NOMO-1 (cell line): ENCODE data around the gene PJA2.
"Not testable (repeated sequence)": the region's sequence is repeated elsewhere in the genome, so short reads cannot be mapped to it uniquely, and the experiment has no call there.

ENCODE experiments used
- DNase-seq, 2 experiments: peaks; one replicate each; lab custom pipeline; 2025; ENCODE audit not compliant: unreplicated experiment in 2 of 2; lab: John Stamatoyannopoulos, UW

PJA2 gene

GRCh38 chr5:109313127-109313526, 96.6 kb downstream of the PJA2 start:
- no peak for DNase-seq

- DNase-seq, result no peak
Observed at GRCh38 chr5:109312695-109313094, 97.1 kb downstream of the PJA2 start.

GRCh38 chr5:109310315-109310714, 99.5 kb downstream of the PJA2 start:
- DNase-seq, result no peak

- no peak for DNase-seq
Observed at GRCh38 chr5:109309326-109310063, 100.3 kb downstream of the PJA2 start.

- no peak for DNase-seq
Observed at GRCh38 chr5:109307951-109308350, 101.8 kb downstream of the PJA2 start.

- DNase-seq, result no peak
Observed at GRCh38 chr5:109307456-109307855, 102.3 kb downstream of the PJA2 start.

GRCh38 chr5:109305352-109305751, 104.4 kb downstream of the PJA2 start:
- DNase-seq, result no peak

GRCh38 chr5:109304309-109304708, 105.5 kb downstream of the PJA2 start:
- DNase-seq, result no peak

GRCh38 chr5:109300367-109300766, 109.4 kb downstream of the PJA2 start:
- DNase-seq, result no peak

- DNase-seq, result no peak
Observed at GRCh38 chr5:109299557-109299956, 110.2 kb downstream of the PJA2 start.

GRCh38 chr5:109298794-109299193, 111.0 kb downstream of the PJA2 start:
- no peak for DNase-seq

GRCh38 chr5:109297900-109298299, 111.9 kb downstream of the PJA2 start:
- DNase-seq, result no peak

GRCh38 chr5:109291090-109291489, 118.7 kb downstream of the PJA2 start:
- DNase-seq, result no peak

GRCh38 chr5:109290231-109290630, 119.5 kb downstream of the PJA2 start:
- DNase-seq, result no peak

- not testable (repeated sequence) for DNase-seq
Observed at GRCh38 chr5:109286628-109287027, 123.1 kb downstream of the PJA2 start.
